Liver (tissue), 3 donors: ENCODE results near the gene CLDN15.

Experiments
- CTCF ChIP-seq: fragments of 150-350 bp; IDR thresholded peaks from 2 replicates; pipeline ENCODE4 v1.5.1; 2017; ENCODE audit warnings: improper control_type of control experiment, low read depth, low read length; ENCODE audit not compliant: missing input control
- TF ChIP-seq, protein P1 (sequence below): IDR thresholded peaks from 2 replicates; pipeline ENCODE4 v1.6.1; 2016; ENCODE audit warnings: antibody characterized with exemption
- donor health status: healthy.
- donor health status: healthy.

- TF ChIP-seq, protein P1, sequence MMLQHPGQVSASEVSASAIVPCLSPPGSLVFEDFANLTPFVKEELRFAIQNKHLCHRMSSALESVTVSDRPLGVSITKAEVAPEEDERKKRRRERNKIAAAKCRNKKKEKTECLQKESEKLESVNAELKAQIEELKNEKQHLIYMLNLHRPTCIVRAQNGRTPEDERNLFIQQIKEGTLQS: no peak
- no peak for TF ChIP-seq CTCF
These were observed 30.9 kb downstream of the CLDN15 start for GRCh38 chr7:101206665-101207042.
